Large intestine (tissue), 3 donors: ENCODE measurements around the gene ERGIC2. TPM values are rescaled to one million over a fixed set of nuclear protein-coding genes. Genes with fewer than 3 reads are reported as not detected.
A peak's percentile ranks its signal among the peaks of the same experiment; 100 is the strongest.

Experiments used
- DNase-seq, 2 donors: peaks; one replicate each; pipeline versions ENCODE4 v3.0.0 to v3.0.0-alpha.2; 2013
- H3K27ac ChIP-seq: one replicate; pipeline ENCODE4 v1.5.1; 2013; ENCODE audit warnings: low read length
- H3K27me3 ChIP-seq: 2 replicates; pipeline ENCODE4 v1.6.1; 2013; ENCODE audit warnings: low read length; ENCODE audit not compliant: control insufficient read depth, insufficient read depth
- H3K36me3 ChIP-seq: 2 replicates; pipeline ENCODE4 v1.6.1; 2013; ENCODE audit warnings: low read length; ENCODE audit not compliant: control insufficient read depth, insufficient read depth
- H3K4me1 ChIP-seq: one replicate; pipeline ENCODE4 v1.6.1; 2013; ENCODE audit warnings: low read length; ENCODE audit not compliant: control insufficient read depth, insufficient read depth
- H3K4me3 ChIP-seq: one replicate; pipeline ENCODE4 v1.5.1; 2013; ENCODE audit warnings: low read length
- H3K9me3 ChIP-seq: one replicate; pipeline ENCODE4 v1.6.1; 2013; ENCODE audit warnings: mild to moderate bottlenecking, low read depth, low read length, moderate library complexity; ENCODE audit not compliant: control insufficient read depth
- WGBS: methylation state at CpG from one replicate; pipeline ENCODE4 v1.1.5; 2013; ENCODE audit warnings: low lambda C conversion rate; ENCODE audit not compliant: insufficient coverage; 5-methylcytosine and 5-hydroxymethylcytosine counted together
- polyA plus RNA-seq: library from polyadenylated mRNA; unstranded; fragments of 120-200 nt; gene quantifications from one replicate; pipeline ENCODE4 v1.2.1, GENCODE V29; 2013

ERGIC2 gene
- polyA plus RNA-seq, 1 donor = 57.7 TPM

DNA sequence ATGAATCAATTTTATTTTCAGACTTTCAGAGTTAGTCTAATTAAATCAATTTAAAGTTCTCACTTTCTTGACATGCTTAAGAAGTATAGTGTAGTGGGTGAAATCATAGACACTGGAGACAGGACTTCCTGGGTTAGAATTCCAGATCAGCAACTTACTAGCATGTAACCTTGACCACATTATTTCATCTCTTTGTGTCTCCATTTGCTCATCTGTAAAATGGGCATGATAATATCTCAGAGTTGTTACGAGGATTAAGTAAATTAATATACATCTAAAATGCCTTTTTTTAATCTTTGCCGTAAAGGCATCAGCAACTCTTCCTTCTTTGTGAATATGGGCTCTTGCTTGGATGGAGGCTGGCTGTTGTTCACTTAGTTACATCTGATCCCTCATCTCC is 1.3 kb upstream of the ERGIC2 start:
- Histone ChIP-seq H3K27me3 (no peaks in the 10 kb centered on the region), H3K4me1 (no peaks in the 10 kb centered on the region), H3K36me3 (no peaks in the 10 kb centered on the region), H3K27ac (no peak overlapping the region), H3K4me3 (no peak overlapping the region), H3K9me3 (no peaks in the 10 kb centered on the region)
- WGBS = no CpG with 5 or more reads among the region's 2 CpGs
- DNase-seq = no peak

DNA sequence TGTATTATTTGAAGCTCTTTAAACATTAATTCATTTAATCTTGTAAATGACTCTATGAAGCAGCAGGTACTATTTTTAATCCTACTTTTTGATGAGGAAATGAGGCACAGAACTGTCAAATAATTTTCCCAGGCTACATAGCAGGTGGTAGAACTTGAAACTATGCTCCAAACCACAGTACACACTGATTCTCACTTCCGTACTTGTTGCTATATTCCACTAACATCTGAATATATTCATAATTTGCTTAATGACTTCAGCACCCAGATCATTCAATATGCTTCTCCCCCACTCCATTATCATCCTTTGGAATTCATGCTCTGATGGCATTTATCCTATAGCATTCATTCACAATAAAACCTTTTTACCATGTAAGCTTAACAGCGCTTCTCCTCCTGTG is 4.9 kb downstream of the ERGIC2 start:
- DNase-seq = no peak
- H3K27me3 ChIP-seq = no peaks in the 10 kb centered on the region
- no peaks in the 10 kb centered on the region for H3K9me3 ChIP-seq
- H3K4me3 ChIP-seq = no peak overlapping the region
- peaks cover 2% of the 10 kb centered on the region for H3K36me3 ChIP-seq
- no peak overlapping the region for H3K27ac ChIP-seq
- WGBS = 100% methylated on average over 2 of the region's 2 CpGs
- no peaks in the 10 kb centered on the region for H3K4me1 ChIP-seq

DNA sequence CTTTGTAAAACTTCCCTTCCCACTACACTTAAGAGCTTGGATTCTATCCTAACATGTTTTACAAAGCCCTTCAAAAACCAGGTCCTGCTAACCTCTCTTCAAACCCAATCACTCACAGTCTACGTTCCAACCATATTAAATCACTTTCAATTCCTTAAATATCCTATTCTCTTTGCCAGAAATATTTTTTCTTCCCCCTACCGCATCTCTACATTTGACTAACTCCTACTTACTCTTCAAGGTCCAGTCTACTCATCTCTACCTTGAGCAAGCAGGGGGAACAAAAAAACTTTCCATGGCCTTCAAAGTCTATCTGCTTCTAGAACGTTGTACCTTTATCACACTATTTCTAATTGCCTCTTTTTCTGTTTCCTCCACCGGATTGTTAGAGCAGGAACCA is 6.1 kb downstream of the ERGIC2 start:
- H3K4me3 ChIP-seq = no peak overlapping the region
- DNase-seq = no peak
- peaks cover 3% of the 10 kb centered on the region for H3K36me3 ChIP-seq
- H3K9me3 ChIP-seq = no peaks in the 10 kb centered on the region
- no peak overlapping the region for H3K27ac ChIP-seq
- no peaks in the 10 kb centered on the region for H3K4me1 ChIP-seq
- no peaks in the 10 kb centered on the region for H3K27me3 ChIP-seq
- 85% methylated on average over 2 of the region's 4 CpGs for WGBS

DNA sequence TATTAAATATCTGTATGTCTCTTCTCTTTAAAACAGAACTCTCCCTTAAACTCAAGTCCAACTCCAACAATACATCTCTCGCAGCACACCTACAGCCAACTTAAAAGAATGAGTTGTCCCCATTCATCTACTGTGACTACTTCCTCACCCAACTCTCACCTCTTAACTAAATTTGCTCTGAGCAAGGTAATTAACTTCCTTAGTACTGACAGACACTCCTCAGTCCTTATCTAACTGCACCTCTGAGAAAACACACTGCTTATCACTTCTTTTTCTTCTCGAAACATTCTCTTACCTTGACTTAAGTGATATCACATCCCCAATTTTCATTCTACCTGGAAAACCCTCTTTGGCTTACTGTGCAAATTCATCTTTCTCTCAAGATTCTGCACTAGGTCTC is 7.0 kb downstream of the ERGIC2 start:
- 33% methylated on average over 1 of the region's 2 CpGs for WGBS
- Histone ChIP-seq H3K36me3 (peaks cover 5% of the 10 kb centered on the region), H3K27ac (no peak overlapping the region), H3K4me3 (no peak overlapping the region), H3K9me3 (no peaks in the 10 kb centered on the region), H3K4me1 (no peaks in the 10 kb centered on the region), H3K27me3 (no peaks in the 10 kb centered on the region)
- peak in 1 of 2 donors; percentile 5 for DNase-seq

DNA sequence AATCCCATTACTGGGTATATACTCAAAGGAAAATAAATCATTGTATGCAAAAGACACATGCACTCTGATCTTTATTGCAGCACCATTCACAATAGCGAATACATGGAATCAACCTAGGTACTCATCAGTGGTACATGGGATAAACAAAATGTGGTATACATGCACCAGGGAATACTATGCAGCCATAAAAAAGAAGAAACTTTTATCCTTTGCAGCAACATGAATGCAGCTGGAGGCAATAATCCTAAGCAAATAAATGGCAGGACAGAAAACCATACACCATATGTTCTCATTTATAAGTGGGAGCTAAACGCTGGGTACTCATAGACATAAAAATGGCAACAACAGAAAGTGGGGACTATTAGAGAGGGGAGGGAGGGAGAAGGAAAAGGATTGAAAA is 15.9 kb downstream of the ERGIC2 start:
- H3K36me3 ChIP-seq = peaks cover 26% of the 10 kb centered on the region
- no peaks in the 10 kb centered on the region for H3K27me3 ChIP-seq
- WGBS = 100% methylated on average over 1 of the region's 2 CpGs
- H3K4me3 ChIP-seq = no peak overlapping the region
- H3K27ac ChIP-seq = no peak overlapping the region
- no peaks in the 10 kb centered on the region for H3K4me1 ChIP-seq
- H3K9me3 ChIP-seq = no peaks in the 10 kb centered on the region
- DNase-seq = no peak

DNA sequence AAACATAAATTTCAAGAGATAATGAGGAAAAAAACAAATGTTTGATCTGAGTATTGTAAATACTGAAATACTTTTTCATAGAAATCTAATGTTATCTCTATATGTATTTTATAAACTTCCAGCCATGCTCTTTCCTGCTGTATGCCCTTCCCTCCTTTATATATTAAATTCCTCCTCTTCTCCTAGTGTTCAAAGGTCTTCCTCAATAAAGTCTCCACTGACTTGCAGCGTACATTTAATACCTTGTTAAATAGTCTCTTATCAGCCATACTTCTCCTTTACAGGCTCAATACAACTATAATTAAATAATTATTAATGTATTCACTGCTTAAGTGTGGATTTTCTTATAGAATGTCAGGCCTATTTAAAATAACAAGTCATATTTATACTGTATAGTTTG is 26.0 kb downstream of the ERGIC2 start:
- H3K36me3 ChIP-seq = peaks cover 18% of the 10 kb centered on the region
- WGBS = 43% methylated on average over 1 of the region's 1 CpG
- H3K4me3 ChIP-seq = no peak overlapping the region
- H3K27ac ChIP-seq = no peak overlapping the region
- no peaks in the 10 kb centered on the region for H3K9me3 ChIP-seq
- H3K4me1 ChIP-seq = no peaks in the 10 kb centered on the region
- no peaks in the 10 kb centered on the region for H3K27me3 ChIP-seq
- DNase-seq = peak in 1 of 2 donors; percentile 20

DNA sequence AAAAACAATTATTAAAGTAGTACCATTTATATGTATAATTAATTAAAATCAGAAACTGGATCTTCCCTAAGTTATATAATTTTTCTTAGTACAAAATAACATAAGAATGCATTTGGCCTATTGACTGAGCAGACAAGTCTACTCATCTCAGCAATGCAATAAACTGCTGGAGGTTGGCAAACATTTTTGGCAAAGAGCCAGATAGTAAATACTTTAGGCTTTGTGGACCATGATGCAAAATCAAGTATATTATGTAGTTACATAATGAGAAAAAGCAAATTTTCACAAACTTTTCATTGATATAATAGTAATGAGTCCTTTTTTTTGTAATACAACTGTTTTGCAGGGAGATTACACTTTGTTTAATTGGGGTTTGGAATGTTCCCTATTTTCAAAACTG is 30.9 kb downstream of the ERGIC2 start:
- Histone ChIP-seq H3K4me3 (no peak overlapping the region), H3K27ac (no peak overlapping the region), H3K27me3 (no peaks in the 10 kb centered on the region), H3K36me3 (peaks cover 3% of the 10 kb centered on the region), H3K9me3 (no peaks in the 10 kb centered on the region), H3K4me1 (peaks cover 6% of the 10 kb centered on the region)
- peak in 1 of 2 donors; percentile 6 for DNase-seq

DNA sequence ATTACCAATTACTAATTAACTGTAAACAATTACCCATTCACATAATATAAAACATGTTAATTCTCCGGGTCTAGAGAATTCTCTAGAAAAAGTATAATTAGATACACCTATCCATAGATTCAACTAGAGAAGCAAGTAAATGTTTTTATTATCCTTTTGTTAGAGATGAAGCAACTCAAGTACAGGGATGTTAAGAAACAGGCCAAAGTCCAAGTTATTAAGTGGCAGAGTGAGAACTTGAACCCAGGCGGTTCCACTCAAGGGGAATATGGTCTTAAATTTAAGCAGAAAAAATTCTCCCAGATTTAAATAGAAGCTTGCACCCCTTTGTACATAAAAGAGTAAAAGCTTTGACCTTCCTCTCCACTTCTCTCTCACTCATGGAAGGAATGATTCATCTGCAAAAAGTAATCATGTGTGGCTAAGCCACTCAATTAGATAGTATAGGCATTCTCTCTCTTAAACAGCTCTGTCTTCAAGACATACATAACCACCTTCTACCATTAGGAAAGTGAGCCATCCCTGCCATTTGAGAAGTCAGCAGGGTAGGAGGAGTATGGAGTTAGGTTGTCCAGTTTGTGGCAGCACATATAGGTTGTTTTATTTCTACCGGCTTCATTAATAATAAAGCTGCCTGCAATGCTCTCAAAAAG is 34.1 kb downstream of the ERGIC2 start:
- H3K4me3 ChIP-seq = no peak overlapping the region
- peak; percentile 63 to 84 for DNase-seq
- peak overlapping the region; percentile 47 for H3K27ac ChIP-seq
- peaks cover 16% of the 10 kb centered on the region for H3K36me3 ChIP-seq
- no peaks in the 10 kb centered on the region for H3K27me3 ChIP-seq
- H3K9me3 ChIP-seq = no peaks in the 10 kb centered on the region
- peaks cover 6% of the 10 kb centered on the region for H3K4me1 ChIP-seq
- WGBS = 20% methylated on average over 1 of the region's 3 CpGs

DNA sequence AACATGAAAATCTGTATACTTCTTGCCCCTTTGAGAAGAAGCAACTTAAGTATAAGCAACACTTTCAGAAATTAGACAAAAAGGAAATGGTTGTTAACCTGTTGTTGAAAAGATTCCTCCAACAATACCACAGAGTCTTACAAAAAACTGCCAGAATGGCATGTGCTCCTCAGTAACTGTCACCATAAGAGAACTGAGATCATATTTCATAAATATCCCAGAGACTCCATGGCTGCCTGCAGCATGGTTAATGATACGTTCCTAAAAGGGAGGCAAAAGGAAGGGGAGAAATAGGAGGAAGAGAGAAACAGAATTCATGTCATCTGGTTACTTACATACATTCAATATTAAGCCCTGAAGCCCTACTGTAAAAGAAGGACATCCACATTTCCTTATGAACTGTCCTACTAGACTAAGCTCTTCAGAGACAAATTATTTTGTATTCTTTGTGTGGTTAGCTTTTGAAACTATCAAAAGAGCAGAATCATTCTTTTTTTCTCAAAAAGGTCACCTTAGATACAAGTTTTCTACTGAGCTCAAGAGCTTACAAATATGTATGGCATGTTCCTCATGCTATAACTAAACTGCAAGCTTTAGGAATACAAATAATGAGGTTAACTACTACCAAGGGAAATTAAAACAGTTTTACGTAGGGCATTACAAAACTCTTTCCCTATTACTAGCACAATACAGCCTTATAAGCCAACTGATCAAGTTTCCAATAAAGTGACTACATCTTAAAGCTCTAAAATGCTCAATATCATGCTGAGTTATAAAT is 37.8 kb downstream of the ERGIC2 start:
- DNase-seq = no peak
- Histone ChIP-seq H3K9me3 (no peaks in the 10 kb centered on the region), H3K27ac (no peak overlapping the region), H3K27me3 (no peaks in the 10 kb centered on the region), H3K4me3 (no peak overlapping the region), H3K36me3 (peaks cover 27% of the 10 kb centered on the region), H3K4me1 (peaks cover 6% of the 10 kb centered on the region)
- WGBS = 100% methylated on average over 2 of the region's 2 CpGs

DNA sequence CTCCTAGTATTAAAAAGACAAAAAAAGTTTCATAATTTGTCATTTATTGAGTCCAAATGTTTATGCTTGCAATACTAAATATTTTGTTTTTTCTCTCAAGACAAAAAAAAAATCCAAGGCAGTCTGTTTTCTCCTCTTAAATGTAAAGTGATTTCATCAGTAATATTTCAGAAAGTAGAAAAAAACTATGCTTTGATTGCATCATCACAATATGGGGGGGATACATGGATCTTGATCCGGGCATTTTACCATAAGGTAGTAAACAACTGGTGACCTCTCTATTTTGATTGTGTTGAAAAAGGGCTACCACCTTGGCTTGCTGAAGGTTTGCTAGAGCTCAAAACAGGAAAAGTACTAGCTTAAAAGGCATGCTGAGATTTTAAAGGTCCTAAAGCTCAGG is 43.6 kb downstream of the ERGIC2 start:
- Histone ChIP-seq H3K36me3 (peaks cover 13% of the 10 kb centered on the region), H3K9me3 (no peaks in the 10 kb centered on the region), H3K4me3 (no peak overlapping the region), H3K27ac (no peak overlapping the region), H3K27me3 (no peaks in the 10 kb centered on the region), H3K4me1 (no peaks in the 10 kb centered on the region)
- WGBS = no CpG with 5 or more reads among the region's 1 CpG
- DNase-seq = no peak

DNA sequence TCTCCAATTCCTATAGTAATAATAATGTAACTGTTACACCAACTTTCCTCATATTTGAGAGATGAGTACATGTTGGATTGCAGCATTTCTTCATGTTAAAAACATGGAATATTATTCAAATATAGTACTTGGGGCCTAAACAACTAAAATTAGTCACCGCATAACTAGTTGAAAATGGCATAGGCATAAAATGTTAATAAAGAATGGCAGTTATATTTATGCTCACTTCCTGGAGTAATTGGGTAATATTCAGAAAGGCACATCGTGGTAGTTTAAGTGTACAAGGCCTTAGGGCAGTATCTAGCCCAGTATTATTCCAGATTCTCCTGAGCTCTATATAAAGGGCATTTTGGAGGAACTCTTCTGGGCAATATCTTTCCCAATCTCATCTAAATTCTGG is 46.0 kb downstream of the ERGIC2 start:
- no peaks in the 10 kb centered on the region for H3K9me3 ChIP-seq
- H3K27me3 ChIP-seq = no peaks in the 10 kb centered on the region
- no peak overlapping the region for H3K4me3 ChIP-seq
- 100% methylated on average over 1 of the region's 2 CpGs for WGBS
- no peaks in the 10 kb centered on the region for H3K4me1 ChIP-seq
- DNase-seq = no peak
- no peaks in the 10 kb centered on the region for H3K36me3 ChIP-seq
- no peak overlapping the region for H3K27ac ChIP-seq
